HuH-7.5 (cell line): ENCODE measurements around the gene ECD.
"Not testable (repeated sequence)": the region's sequence is repeated elsewhere in the genome, so short reads cannot be mapped to it uniquely, and the experiment has no call there.

Source experiments
- DNase-seq: peaks from one replicate; pipeline ENCODE4 v3.0.0; 2011; ENCODE audit warnings: low spot score

The ECD gene

DNA sequence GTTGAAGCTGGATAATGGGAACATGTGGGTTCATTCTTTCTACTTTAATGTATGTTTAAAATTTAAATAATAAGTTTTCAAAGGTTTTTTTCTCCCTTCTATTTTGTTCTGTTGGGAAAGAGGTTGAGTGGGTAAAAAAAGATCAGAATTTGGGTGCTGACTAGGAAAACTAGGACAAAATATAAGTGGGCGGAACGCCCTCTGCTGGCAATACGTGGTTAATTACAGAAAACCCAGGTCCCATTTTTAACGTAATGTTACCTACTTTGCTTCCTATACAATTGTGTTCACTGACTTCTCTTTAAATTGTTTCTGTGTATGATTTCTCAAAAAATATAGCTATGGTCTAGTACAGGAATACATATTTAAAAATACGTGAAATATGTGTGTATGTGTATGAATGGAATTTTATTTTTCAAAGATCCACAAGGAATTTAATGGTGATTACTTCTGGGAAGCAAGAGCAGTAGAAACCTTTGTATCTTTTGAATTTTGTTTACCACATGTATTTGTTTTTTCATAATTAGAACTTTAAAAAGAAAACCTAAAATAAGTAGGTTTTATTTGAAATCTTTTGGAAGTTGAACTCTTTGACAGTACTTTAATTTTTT, 8.7 kb downstream of the ECD start:
- peak; percentile 15 for DNase-seq

DNA sequence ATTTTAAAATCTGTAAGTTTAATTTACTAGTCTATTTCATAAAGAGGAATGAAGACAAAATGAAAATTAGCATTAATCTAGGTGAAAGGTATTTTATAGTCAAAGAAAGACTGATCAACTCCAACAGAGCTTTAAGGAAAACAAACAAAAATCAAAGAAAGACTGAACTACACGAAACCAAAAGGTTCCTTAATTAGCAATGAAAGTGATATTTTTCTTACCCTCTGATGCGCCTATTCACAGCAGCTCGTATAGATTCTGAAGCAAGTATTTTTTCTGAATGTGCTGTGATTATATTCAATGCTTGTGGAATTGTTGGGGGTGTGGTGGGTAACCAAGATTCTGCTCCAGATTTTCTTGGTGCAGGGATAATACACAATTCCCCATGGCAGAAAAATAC, 11.8 kb downstream of the ECD start:
- no peak for DNase-seq

DNA sequence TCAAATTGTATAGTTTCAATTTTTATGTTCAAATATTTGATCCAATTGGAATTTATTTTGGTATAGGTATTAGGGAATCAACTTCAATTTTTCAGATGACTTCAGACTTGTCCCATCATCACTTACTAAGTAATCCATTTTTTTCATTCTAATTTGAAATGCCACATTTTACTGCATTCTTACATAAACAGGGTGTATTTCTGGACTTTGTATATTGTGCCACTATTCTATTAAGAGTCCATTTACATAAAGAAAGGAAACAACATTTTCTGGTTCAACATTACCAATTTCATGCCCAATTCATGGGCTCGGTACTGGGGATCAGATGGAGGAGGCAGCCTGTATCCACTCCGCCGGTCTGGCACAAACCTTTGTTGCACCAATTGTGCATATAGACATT, 15.8 kb downstream of the ECD start:
- no peak for DNase-seq

DNA sequence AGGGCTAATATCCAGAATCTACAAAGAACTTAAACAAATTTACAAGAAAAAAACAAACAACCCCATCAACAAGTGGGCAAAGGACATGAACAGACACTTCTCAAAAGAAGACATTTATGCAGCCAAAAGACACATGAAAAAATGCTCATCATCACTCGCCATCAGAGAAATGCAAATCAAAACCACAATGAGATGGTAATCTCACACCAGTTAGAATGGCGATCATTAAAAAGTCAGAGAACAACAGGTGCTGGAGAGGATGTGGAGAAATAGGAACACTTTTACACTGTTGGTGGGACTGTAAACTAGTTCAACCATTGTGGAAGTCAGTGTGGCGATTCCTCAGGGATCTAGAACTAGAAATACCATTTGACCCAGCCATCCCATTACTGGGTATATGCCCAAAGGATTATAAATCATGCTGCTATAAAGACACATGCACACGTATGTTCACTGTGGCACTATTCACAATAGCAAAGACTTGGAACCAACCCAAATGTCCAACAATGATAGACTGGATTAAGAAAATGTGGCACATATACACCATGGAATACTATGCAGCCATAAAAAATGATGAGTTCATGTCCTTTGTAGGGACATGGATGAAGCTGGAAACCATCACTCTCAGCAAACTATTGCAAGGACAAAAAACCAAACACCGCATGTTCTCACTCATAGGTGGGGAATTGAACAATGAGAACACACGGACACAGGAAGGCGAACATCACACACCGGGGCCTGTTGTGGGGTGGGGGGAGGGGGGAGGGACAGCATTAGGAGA, 17.0 kb downstream of the ECD start:
- not testable (repeated sequence) for DNase-seq

DNA sequence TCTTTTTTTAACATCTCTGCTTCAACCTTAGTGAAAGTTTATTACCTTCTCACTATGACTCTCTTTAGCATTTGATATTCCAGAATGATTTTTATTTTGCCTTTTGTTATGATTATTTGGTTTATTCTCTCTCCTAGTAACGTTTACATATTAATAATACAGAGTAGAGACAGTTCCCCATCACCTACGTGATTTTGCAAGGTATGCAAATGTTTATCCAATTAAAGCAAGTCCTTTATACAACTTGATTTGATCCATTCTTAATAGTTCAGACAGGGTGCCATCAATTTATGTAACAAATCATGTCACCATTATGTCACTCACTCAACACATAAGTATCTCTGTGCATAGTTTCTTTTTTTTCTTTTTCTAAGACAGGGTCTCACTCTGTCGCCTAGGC, 26.2 kb downstream of the ECD start:
- DNase-seq: no peak

DNA sequence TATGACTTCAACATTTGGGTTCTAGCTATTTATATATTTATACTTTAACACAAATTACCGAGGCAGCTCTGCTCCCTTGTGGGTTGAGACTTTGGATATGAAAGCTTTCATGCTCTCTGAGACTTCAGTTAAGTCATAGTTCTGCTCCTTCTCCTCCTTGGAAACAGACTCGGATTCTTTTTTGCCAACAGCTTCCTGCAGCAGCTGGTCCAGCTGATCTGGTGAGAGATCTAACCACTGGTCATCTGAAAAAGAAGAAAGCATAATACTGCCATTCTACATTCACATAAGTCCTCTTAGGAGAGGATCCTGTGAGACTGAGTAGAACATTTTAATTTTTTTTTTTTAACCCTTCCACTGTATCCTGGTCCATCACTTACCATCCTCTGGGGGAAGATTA, 28.6 kb downstream of the ECD start:
- DNase-seq: no peak

DNA sequence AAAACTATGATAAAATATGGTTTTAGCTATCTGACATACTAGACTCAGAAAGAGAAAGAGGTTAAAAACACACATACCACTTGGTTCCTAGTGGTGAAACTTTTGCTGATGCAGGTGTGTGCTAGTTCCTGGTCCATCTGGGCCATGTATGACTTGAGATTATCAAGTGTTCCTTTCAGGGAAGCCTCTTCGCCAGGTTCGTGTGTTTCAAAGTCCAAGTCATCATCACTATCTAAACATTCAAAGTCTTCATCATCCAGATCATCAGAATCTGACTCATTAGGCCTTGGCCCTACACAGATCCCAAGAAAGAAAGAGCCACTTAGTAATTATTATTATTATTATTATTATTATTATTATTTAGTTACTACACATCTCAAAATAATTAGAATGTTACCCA, 31.2 kb downstream of the ECD start:
- DNase-seq: no peak

DNA sequence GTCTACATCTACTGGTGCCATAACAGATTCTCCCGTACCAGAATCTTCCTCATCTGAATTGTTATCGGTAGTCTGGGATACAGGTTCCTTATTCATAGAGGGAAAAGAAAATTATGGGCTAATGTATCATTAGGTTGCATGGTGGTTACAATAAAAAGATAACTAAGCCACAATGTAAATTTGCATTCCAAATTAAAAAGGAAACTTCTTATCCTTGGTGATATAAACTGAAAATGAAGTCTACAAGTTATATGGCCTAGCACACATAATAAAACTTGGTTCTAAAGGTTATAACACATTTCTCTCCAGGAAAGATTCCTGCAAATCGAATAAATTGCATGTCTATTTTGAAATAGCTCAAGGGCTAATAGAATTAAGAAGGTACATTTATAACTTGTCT, 33.1 kb downstream of the ECD start:
- no peak for DNase-seq

DNA sequence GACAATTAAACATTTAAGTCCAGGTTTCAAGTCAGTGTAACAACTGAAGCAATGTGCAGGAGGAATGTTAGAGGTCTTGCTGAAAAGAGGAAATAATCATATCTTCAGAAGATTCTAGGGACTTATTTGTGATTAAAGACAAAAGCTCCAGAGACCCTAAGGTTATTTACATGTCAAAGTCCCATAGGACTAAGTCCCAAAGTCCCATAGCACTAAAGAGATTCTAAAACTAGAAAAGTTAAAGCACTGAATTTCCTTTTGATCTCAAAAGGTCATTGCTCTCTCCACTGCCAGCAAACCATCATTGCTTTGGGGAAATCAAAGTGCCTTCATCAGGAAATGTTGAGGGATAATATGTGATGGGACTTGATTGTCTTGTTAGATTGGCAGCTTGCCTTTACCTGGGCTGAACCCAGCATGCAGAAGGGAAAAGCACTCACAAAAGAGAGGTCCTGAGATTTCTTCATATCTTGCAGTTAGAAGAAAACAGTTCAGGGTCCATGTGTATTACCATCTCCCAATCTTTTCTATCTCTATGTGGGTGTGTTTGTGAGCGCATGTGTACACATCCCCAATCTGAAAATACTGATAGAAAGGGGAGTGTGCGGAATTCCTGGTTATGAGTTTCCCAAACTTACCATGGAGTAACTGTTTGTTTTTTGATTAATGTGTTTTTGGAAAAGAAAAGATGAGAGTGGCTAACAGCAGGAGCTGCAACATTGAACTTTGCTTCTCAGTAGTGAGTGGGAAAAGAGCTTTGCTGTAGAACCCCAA, 35.7 kb downstream of the ECD start:
- DNase-seq: peak; percentile 7

DNA sequence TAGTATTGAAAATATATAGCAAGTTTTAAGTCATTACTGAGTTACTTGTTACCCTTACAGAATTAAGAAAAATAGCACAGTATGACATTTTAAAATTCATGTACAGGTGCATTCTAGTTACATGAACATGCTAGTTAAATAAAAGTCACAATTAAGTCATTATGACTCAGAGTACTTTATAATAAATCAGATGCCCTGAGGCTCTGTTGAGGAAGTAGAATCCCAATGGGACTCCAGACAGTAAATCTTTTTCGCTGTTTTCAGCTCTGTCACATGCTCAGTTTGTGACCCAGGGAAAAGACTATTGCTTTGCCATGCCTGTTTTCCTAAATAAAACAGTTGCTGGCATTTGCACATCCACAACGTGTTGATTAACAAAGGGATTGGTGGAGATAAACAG, 36.5 kb downstream of the ECD start:
- DNase-seq: no peak

DNA sequence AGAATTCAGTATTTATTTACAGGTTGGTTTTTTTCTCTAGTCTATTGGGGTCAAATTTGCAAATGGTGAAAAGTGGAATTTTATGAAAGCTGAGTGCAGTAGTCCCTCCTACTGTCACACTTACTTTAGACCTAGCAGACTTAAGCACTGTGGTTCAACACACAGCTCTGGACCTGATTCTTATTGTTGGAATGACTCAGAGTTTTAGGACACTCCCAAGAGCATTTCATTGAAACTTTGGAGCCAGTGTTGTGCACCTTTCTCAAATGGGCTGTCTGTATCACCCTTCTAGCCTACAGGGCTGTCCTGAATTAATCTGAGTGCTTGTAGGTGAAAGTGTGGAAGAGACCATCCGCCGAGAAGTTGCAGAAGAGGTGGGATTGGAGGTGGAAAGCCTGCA, 41.5 kb downstream of the ECD start:
- DNase-seq: no peak

DNA sequence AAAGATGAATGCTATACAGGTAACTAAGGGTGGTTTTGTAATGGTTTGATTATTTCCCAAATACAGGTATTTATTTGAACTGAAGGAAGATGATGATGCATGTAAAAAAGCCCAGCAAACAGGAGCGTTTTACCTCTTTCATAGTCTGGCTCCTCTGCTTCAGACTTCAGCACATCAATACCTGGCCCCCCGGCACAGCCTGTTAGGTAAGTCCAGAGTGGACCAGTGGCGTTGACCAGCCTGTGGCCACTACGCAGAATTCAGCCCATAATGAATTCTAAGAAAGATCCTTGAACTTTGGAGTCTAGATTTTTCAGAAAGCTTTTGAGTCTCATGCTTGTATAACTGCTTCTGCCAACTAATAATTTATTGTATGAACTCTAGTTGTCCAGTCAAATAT, 47.9 kb downstream of the ECD start:
- DNase-seq: no peak

DNA sequence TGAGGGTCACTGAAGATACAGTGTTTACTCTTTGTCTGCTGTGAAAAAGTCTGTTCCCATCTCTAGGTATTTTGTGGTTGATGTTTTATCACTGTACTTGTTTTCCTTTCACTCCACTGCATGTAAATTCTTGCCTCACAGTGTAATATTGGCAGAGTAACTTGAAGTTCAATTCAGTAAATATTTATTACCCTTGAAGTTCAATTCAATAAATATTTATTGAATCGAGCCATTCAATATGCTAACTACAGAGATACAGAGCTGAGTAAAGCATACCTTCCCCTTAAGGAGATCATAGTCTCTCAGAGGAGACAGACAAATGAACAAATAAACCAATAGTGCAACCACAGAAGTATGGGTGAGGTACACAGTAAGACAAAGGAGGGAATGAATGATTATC, 48.4 kb downstream of the ECD start:
- no peak for DNase-seq

DNA sequence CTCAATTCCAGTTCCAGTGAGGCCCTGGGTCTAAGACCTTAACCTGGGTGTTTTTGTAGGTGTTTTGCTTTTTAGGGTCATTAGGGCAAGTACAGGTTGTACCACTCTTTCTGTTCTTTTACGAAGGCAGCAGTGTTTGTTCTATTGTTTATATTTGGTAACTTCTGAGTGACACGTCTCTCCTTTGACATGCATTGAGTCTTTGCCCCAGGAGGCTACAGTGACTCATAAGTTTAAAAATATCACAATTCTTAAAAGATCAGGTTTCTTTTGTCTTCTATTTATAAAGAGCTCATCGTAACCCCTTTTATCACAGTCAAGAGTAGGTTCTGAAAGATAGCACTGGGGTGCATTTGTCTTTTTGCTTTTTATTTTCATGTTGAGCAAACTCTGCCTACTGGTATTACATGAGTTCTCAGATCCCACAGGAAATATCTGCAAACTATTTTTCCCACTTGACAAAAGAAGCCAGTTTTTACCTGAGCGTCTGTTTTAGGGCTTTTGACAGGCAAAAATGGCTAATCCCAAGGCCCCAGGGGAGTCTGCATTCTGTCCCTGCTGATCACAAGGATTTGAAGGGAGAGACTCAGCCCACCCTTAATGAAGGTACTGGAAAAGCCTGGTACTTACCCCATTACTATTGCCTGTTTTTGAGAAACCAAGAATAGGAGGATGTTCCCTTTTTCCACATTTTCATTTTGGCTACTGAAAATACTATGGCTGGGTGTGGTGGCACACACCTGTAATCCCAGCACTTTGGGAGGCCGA, 49.6 kb downstream of the ECD start:
- DNase-seq: no peak

DNA sequence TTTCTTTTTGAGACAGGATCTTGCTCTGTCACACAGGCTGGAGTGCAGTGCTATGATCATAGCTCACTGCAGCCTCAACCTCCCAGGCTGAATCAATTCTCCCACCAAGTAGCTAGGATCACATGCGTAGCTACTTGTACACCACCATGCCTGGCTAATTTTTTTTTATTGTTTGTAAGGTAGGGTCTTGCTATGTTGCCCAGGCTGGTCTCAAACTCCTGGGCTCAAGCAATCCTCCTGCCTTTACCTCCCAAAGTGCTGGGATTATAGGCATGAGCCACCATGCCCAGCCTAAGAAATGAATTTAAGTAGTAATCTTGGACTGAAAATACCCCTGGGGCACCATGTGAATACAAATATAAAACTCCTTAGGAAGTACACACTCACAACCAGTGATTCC, 51.8 kb downstream of the ECD start:
- DNase-seq: no peak

DNA sequence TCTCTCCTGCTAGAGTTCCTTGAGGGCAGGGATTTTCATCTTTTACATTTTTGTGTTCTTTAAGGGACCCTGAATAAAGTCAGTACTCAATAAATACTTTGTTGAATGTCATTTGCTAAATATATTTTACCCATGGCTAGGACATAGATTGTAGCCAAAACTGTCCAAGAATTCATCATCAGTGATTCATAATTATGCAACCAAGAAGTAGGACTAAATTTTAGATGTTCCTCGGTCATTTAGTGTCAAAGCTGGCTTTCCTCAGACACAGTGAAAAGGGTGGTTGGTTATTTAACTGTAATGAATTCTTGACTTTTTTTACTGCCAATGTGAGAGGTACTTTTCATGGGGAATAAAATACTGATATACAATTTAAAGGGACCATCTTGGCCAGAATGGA, 54.3 kb downstream of the ECD start:
- no peak for DNase-seq

DNA sequence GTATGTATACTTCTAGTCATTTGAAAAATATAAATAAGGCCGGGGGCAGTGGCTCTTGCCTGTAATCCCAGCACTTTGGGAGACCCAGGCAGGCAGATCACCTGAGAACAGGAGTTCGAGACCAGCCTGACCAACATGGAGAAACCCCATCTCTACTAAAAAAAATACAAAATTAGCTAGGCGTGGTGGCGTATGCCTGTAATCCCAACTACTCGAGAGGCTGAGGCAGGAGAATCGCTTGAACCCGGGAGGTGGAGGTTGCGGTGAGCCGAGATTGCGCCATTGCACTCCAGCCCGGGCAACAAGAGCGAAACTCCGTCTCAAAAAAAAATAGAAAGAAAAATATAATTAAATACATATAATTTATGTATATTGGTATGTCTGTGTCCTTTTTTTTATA, 55.8 kb downstream of the ECD start:
- DNase-seq: not testable (repeated sequence)

DNA sequence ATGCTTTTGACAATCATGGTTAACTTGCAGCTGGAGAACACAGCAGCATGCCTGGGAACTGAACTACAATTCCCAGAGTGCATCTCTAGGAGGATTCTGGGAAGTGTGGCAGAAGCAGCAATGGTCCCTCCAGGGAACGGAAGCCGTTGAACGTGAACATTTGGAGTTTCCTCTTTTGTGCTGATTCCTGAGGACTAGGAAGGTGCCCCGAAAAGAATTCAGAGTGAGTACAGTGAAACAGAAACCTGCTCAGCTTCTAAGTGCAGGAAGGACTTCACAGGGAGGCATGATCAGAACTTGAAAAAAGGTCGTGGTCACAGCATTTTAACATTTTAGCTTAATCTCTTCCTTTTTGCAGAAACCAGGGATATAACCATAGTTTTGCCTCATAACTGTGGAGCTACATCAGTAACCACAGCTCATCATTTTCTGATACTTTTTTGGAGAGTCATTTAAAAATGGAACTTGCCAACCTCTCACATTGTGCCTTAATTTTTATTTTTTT, 57.4 kb downstream of the ECD start, which contains the start of gene NUDT13:
TSS of gene NUDT13 (plus strand) at position 111 of the 505 bp plus-strand sequence. CDS start 3,911 bp downstream, outside the sequence.
- peak; percentile 32 for DNase-seq

DNA sequence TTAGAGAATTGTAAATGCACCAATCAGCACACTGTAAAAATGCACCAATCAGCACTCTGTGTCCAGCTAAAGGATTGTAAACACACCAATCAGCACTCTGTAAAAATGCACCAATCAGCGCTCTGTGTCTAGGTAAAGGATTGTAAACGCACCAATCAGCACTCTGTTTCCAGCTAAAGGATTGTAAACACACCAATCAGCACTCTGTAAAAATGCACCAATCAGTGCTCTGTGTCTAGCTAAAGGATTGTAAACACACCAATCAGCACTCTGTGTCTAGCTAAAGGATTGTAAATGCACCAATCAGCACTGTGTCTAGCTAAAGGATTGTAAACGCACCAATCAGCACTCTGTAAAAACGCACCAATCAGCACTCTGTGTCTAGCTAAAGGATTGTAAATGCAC, 58.6 kb downstream of the ECD start:
- not testable (repeated sequence) for DNase-seq

DNA sequence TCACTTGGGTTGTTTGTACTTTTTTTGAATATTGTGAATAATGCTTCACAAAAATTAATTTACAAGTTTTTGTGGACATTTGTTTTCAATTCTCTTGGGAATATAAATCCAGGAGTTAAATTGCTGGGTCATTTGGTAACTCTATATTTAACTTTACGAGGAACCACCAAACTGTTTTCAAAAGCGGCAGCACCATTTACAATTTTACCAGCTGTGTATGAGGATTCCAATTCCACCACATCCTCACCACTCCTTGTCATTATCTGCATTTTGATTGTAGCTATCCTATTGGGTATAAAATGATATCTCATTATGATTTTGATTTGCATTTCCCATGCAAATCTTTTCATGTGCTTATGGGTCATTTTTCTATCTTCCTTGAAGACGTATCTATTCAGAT, 61.5 kb downstream of the ECD start:
- no peak for DNase-seq

DNA sequence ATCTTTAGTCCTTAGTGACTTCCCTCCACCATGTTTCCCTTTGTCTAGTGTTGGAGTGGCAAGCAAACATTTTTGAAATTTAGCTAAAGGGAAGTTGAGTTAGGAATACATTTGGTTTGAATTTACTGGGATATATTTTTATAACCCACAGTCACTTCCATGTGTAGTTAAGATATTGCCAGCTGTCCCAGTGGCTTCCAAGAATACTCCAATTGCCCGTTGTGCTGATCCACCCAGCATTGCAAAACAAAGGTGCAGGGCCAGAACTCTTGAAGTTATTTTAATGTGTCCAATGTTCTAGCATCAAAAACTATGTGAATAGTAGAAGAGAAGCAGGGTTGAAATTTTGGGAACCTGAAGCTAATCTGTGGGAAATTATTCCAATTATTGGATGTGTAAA, 68.7 kb downstream of the ECD start:
- DNase-seq: no peak

DNA sequence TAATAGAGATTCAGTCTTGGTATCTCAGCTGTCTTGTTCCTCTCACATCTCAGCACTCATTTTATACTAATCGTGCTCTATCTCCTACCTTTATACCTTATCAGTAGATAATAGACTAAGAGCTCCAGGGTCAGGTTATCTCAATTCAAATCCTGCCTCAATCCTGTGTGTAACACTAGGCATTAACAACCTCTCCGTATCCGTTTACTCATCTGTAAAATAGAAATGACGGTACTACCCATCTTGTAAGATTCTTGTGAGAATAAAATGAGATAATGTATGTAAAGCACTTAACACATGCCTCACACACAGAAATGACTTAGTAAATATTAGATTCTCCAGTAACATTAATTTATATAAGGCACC, 70.5 kb downstream of the ECD start:
- DNase-seq: no peak
